ENCODE results near the gene FLT3.
"Not testable (repeated sequence)": the region's sequence is repeated elsewhere in the genome, so short reads cannot be mapped to it uniquely, and the experiment has no call there.

Gene FLT3

GRCh38 chr13:28043224-28043623, 57.2 kb downstream of the FLT3 start:
- no peak for DNase-seq

- no peak for DNase-seq
Measured at GRCh38 chr13:28041501-28041900, 58.9 kb downstream of the FLT3 start.

DNA sequence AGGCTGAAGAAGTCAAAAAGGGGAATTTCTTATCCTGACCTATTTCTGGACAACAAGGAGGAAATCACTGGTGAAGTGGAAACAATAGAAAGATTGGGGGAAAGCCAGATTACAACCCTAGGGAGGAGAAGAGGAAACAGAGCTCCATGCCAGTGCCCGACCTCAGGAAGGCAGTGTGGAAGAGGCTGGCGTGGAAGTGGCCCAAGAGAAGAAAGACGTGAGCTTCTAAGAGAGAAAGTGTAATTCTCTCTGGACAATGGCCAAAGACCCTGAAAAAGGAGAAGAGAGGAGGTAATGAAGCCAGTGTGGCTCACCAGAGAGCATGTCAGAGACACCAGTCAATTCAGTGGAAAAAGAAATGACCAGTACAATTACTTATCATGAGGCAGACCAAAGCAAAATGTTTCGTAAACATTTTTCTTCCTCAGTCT, 59.3 kb downstream of the FLT3 start:
- DNase-seq, result no peak

GRCh38 chr13:28037399-28037798, 63.0 kb downstream of the FLT3 start:
- DNase-seq, result no peak

GRCh38 chr13:28035146-28035782, 65.1 kb downstream of the FLT3 start:
- no peak for DNase-seq

- no peak for DNase-seq
Measured at GRCh38 chr13:28033894-28034655, 66.3 kb downstream of the FLT3 start.

GRCh38 chr13:28032438-28032837, 67.9 kb downstream of the FLT3 start:
- DNase-seq, result not testable (repeated sequence)

- DNase-seq, result no peak
Measured at GRCh38 chr13:28031896-28032288, 68.5 kb downstream of the FLT3 start.

DNA sequence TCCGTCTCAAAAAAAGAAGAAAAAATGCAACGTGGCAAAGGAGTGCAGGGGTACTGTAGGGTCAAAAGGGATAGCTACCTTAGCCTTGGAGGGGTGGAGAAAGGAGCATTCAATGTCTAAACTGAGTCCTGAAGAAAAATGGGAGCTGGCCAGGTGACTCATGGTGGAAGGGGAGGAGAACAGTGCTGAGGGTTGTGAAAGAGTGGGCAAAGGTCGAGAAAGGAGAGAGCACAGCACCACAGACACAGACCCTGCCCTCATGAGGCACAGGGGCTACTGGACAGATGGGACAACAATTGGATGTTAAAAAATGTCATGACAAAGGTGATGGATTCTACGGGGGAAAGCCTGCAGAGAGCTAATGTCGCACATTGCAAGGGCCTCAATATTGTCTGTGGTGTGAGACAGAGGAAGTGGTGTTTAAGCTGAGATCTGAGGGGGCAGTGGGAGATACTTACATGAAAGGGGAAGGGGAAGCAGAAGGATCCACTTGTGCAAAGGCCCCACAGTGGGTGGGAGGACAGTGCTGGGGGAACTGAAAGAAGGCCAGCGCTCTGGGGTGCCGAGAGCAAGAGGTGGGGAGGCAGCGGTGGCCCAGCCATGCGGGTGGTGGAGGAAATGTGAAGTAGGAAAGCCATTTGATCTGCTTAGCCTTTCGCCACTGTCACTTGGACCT, 69.0 kb downstream of the FLT3 start:
- no peak for DNase-seq

DNA sequence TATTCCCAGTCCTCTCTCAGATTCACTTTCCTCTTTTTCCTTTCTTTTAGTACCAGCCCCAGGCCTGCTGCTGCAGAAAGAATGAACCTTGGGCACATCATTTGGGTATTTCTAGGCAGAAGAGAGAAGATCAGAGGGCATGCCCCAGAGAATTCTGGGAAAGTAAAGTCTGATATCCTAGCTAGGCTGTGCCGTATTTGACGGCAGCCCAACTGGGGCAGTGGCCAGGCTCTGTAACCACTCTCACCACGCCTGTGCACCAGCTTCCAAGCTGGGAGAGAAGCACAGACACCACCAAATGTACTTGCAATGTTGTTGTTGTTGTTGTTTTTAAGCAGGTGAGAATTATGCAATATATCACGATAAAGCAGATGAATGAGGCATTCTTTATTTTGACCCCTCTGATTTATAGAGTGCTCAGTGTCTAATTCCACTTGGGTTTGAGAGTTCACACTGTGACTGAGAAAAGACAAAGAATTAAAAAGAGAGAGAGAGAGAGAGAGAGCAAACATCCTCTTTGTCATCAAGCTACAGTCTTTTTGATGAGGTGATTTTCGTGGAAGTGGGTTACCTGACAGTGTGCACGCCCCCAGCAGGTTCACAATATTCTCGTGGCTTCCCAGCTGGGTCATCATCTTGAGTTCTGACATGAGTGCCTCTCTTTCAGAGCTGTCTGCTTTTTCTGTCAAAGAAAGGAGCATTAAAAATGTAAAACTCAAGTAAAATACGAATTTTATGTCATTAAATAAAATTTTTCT, 72.6 kb downstream of the FLT3 start:
- DNase-seq, result no peak

GRCh38 chr13:28027071-28027470, 73.3 kb downstream of the FLT3 start:
- no peak for DNase-seq

DNA sequence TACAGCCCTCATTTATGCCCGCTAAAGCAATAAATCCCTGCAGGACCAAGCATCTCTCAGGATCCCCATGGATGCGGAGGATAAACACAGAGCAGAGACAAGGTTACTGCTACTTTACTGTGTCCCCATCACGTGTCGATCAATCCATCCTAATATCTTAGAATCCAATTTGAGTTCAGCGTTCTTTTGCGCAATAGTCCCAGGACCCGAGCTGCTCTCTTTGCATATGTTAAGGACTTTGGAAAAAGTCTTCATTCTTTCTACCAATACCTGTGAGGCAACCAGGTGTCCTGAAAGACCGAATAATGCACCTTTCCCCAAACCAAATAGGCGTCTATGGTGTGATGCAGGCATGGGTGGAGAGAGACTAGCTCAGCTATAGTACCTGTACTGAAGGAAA, 73.9 kb downstream of the FLT3 start:
- no peak for DNase-seq

- no peak for DNase-seq
Measured at GRCh38 chr13:28022848-28023518, 77.4 kb downstream of the FLT3 start.

DNA sequence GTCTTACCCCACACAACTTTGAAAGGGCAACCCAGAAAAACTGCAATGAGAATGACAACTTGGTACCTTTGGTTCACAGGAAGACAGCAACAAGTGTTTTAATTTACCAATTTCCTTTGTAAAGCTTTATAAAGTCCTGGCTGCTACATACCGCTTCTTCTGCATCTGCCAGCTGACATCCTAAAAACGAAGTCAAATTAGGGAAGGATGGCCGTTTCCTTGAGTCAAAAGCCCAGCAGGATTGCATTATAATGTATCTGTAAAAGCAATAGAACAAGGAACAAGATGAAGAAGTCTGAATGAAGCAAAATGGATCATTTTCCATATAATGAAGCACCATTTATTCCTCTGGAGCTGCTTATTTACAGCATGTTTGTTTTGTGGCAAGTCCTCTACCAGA, 86.1 kb downstream of the FLT3 start:
- no peak for DNase-seq

DNA sequence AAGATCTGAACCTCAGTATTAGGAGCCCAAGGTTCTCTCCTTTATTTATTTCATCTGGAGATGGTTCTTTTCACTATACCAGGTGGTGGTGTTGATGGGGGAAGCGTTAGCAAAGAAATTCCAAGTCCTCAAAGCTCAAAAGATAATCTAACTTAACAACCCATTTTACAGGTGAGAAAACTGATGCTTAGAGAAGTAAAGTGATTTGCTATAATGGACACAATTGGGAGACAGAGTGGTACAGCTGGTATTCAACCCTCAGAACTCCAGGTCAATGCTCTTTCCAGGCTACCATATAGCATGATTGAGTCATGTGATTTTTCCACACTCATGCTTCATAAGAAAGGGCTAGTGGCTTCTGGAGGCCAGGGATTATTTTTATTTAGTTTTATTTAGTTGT, 86.9 kb downstream of the FLT3 start:
- no peak for DNase-seq

GRCh38 chr13:28012896-28013295, 87.5 kb downstream of the FLT3 start:
- DNase-seq, result no peak

DNA sequence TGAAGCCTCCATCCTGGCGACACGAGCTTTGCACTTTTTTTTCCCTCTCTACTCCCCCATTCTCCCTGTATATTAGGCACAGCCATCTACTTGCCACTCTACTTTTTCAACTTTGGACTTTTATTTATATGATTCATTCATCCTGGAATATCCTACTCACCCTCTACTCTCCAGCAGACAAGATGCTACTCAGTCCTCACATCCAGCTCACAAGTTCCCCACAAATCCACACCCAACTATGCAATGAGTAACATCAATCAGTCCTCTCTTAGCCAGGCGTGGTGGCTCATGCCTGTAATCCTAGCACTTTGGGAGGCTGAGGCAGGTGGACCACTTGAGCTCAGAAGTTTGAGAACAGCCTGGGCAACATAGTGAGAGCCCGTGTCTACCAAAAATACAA, 88.0 kb downstream of the FLT3 start:
- no peak for DNase-seq

- DNase-seq, result no peak
Measured at GRCh38 chr13:28010046-28010445, 90.3 kb downstream of the FLT3 start.

DNA sequence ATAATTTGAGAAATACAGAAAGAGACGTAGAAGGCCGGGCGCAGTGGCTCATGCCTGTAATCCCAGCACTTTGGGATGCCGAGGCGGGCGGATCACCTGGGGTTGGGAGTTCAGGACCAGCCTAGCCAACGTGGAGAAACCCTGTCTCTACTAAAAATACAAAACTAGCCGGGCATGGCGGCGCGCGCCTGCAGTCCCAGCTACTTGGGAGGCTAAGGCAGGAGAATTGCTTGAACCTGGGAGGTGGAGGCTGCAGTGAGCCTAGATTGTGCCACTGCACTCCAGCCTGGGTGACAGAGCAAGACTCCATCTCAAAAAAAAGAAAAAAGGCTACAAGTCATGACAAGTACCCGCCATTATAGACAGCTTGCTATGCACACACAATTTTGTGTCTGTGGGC, 95.4 kb downstream of the FLT3 start:
- DNase-seq, result not testable (repeated sequence)

GRCh38 chr13:28002886-28003698, 97.3 kb downstream of the FLT3 start:
- DNase-seq, result no peak

GRCh38 chr13:28001837-28002473, 98.4 kb downstream of the FLT3 start:
- no peak for DNase-seq
